Measurements from ENCODE around the gene SLC22A25. TPM values are rescaled to one million over a fixed set of nuclear protein-coding genes. Genes with fewer than 3 reads are reported as not detected.

The SLC22A25 gene
- total and polyA plus RNA-seq, 9 of the 15 experiments (the other 6 are each of a cell fraction or from before 2014, with no cell fraction given) = not detected

DNA sequence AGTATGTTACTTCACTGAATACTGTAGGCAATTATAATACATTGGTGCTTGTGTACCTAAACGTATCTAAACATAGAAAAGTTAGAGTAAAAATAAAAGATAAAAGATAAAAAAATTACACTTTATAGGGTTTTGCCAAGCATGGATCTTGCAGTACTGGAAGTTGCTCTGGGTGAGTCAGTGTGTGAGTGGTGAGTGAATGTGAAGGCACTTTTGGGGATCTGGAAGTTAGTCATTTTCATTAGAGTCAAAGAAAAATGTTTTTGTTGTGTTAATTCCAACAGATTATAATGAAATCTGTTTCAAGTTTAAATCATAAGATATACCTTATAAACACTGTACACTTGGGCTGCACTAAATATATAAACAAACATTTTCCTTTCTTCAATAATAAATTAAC, 3.3 kb downstream of the SLC22A25 start:
- H3K9me1 ChIP-seq (ENCODE audit: control insufficient read depth, insufficient read depth, low read length) = no peaks in the 10 kb centered on the region
- no peaks in the 10 kb centered on the region for H3K9me3 ChIP-seq (replicated peaks; ENCODE audit: control insufficient read depth, insufficient read depth, low read depth, low read length)
- no peak overlapping the region for H3K4me2 ChIP-seq (ENCODE audit: insufficient read depth, low read length)
- H3K9ac ChIP-seq (ENCODE audit: insufficient read depth in 1 of 2, low read depth in 2 of 2, low read length in 2 of 2) = no peak overlapping the region
- ATAC-seq (no peak), DNase-seq (ENCODE audit: extremely low read depth in 1 of 4, low spot score in 3 of 4) (no peak), FAIRE-seq (no peak)
- ChIA-PET POLR2A (no interaction called here), CTCF (ENCODE audit: low intra/inter-chr PET ratio) (no interaction called here)
- intact Hi-C loops (cut with micrococcal nuclease) (no loop called here), in situ Hi-C loops (cut with MboI) (no loop called here)
- H2AFZ ChIP-seq (ENCODE audit: low read depth, low read length) = no peak overlapping the region
- WGBS (ENCODE audit: insufficient coverage, low coverage, missing lambda C conversion rate) = 0% methylated on average over 1 of the region's 1 CpG
- H3K79me2 ChIP-seq (ENCODE audit: control insufficient read depth, insufficient read depth, low read length) = no peaks in the 10 kb centered on the region
- H3K27me3 ChIP-seq (ENCODE audit: control insufficient read depth in 2 of 2, insufficient read depth in 2 of 2, low read length in 2 of 2) = peaks cover 0 to 11% of the 10 kb centered on the region in 2 experiments; a peak in 2 of 5 replicates
- H3K27ac ChIP-seq (ENCODE audit: extremely low read depth, low read depth, low read length) = no peak overlapping the region
- no peaks in the 10 kb centered on the region for H4K20me1 ChIP-seq (replicated peaks; ENCODE audit: control insufficient read depth, insufficient read depth, low read length)
- BruUV-seq (replicated peaks) = no TSS peak
- no peak overlapping the region for H3K4me3 ChIP-seq
- H3K4me1 ChIP-seq (replicated peaks in 1 of 2; ENCODE audit: control insufficient read depth in 2 of 2, insufficient read depth in 2 of 2, low read length in 2 of 2) = no peaks in the 10 kb centered on the region
- TF ChIP-seq PCBP2 (IDR thresholded peaks at IDR 0.05; ENCODE audit: low read depth, low read length, poor library complexity, severe bottlenecking) (no peak), POU5F1 (IDR thresholded peaks at IDR 0.05; ENCODE audit: borderline replicate concordance, low read depth, low read length, partially characterized antibody) (no peak), ZNF253 (CRISPR knock-in tag; conservative IDR thresholded peaks at IDR 0.05) (no peak), ZNF212 (CRISPR knock-in tag; IDR thresholded peaks at IDR 0.05) (no peak), SNRNP70 (optimal IDR thresholded peaks at IDR 0.05; ENCODE audit: low read depth, low read length) (no peak), ZNF134 (CRISPR knock-in tag; conservative IDR thresholded peaks at IDR 0.05) (no peak), CBX8 (IDR thresholded peaks at IDR 0.05; ENCODE audit: borderline replicate concordance, extremely low read depth, low read depth, low read length, poor library complexity, severe bottlenecking) (no peak), ARID2 (IDR thresholded peaks at IDR 0.05) (no peak), EP400 (IDR thresholded peaks at IDR 0.05) (no peak), ZNF12 (CRISPR knock-in tag; IDR thresholded peaks at IDR 0.05) (no peak)
- TF ChIP-seq, protein P1, sequence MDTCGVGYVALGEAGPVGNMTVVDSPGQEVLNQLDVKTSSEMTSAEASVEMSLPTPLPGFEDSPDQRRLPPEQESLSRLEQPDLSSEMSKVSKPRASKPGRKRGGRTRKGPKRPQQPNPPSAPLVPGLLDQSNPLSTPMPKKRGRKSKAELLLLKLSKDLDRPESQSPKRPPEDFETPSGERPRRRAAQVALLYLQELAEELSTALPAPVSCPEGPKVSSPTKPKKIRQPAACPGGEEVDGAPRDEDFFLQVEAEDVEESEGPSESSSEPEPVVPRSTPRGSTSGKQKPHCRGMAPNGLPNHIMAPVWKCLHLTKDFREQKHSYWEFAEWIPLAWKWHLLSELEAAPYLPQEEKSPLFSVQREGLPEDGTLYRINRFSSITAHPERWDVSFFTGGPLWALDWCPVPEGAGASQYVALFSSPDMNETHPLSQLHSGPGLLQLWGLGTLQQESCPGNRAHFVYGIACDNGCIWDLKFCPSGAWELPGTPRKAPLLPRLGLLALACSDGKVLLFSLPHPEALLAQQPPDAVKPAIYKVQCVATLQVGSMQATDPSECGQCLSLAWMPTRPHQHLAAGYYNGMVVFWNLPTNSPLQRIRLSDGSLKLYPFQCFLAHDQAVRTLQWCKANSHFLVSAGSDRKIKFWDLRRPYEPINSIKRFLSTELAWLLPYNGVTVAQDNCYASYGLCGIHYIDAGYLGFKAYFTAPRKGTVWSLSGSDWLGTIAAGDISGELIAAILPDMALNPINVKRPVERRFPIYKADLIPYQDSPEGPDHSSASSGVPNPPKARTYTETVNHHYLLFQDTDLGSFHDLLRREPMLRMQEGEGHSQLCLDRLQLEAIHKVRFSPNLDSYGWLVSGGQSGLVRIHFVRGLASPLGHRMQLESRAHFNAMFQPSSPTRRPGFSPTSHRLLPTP (IDR thresholded peaks at IDR 0.05; ENCODE audit: borderline replicate concordance, extremely low read depth, insufficient read length) = no peak
- H3K36me3 ChIP-seq (ENCODE audit: control insufficient read depth, insufficient read depth, low read length) = no peaks in the 10 kb centered on the region

Data from K562 (cell line).